NT2/D1 (cell line): ENCODE measurements around the gene WNT6.

Experiments
- DNase-seq: peaks from one replicate; pipeline ENCODE4 v3.0.0-alpha.2; 2011; ENCODE audit warnings: low read depth, low spot score
- H3K27me3 ChIP-seq: 2 replicates; pipeline ENCODE4 v1.6.0; 2011; ENCODE audit warnings: mild to moderate bottlenecking; ENCODE audit not compliant: insufficient read length, insufficient read depth
- H3K36me3 ChIP-seq: 2 replicates; pipeline ENCODE4 v1.6.1; 2011; ENCODE audit warnings: mild to moderate bottlenecking, low read length, mixed read lengths; ENCODE audit not compliant: insufficient read depth, insufficient read length
- H3K4me1 ChIP-seq: 2 replicates; pipeline ENCODE4 v1.5.1; 2011; ENCODE audit not compliant: insufficient read depth, insufficient read length
- H3K4me3 ChIP-seq: 2 replicates; pipeline ENCODE4 v1.5.1; 2011; ENCODE audit warnings: low read depth; ENCODE audit not compliant: insufficient read length
- H3K9ac ChIP-seq: 2 replicates; pipeline ENCODE4 v1.6.0; 2011; ENCODE audit warnings: low read depth; ENCODE audit not compliant: insufficient read length
- H3K9me3 ChIP-seq: 2 replicates; pipeline ENCODE4 v1.5.1; 2011; ENCODE audit warnings: mild to moderate bottlenecking, low read length; ENCODE audit not compliant: insufficient read depth
- SUZ12 ChIP-seq: IDR thresholded peaks from 2 replicates; pipeline ENCODE4 v1.6.1; 2011; ENCODE audit not compliant: insufficient read length, insufficient read depth; ENCODE audit errors: extremely low read depth
- YY1 ChIP-seq: IDR thresholded peaks from 2 replicates; pipeline ENCODE4 v1.6.1; 2011; ENCODE audit not compliant: insufficient read length, insufficient read depth
- ZNF274 ChIP-seq: IDR thresholded peaks from 2 replicates; pipeline ENCODE4 v1.6.1; 2011; ENCODE audit warnings: mild to moderate bottlenecking, low read depth, low read length

The WNT6 gene

DNA sequence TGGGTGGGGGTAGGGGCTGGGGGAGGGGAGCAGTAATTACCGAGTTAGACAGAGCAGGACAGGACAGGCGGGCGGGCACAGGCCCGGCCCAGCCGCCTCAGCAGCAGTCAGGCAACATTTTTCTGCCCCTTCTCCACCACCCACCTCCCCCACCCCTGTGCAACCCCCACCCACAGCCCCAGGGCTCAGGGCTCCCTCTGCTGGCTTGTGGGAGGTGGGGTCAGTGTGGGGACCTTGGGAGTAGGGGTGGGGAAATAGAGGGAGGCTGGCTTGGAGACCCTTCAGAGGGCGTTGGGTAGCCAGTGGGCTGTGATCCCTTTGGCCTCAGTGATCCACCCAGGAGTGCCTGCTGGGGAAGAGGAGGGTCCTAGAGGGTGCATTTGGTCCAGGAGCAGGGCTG, 6.4 kb downstream of the WNT6 start:
- Histone ChIP-seq H3K4me3 (no peak overlapping the region), H3K9me3 (no peaks in the 10 kb centered on the region), H3K36me3 (no peaks in the 10 kb centered on the region), H3K9ac (no peak overlapping the region), H3K27me3 (peaks cover 56% of the 10 kb centered on the region), H3K4me1 (peaks cover 9% of the 10 kb centered on the region)
- no peak for DNase-seq
- TF ChIP-seq YY1: no peak
- no peak for TF ChIP-seq SUZ12
- no peak for TF ChIP-seq ZNF274

DNA sequence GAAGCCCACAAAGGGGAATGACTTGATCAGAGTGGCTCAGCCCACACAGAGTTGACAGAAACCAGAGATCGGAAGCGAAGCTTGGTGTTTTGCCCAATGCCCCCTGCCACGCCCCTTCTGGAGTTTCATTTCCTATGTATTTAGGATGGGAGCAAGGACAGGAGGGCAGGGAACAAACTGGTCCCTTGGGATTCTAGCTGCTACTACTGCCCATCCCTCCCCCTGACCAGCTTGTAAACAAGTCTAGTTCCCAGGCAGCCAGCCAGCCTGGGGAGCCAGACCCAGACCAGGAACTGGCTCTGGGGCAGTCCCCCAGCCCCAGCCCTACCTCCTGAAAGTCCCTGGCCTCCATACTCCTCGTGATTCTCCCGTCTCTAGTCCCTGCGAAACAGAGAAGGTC, 8.3 kb downstream of the WNT6 start:
- no peak for TF ChIP-seq YY1
- TF ChIP-seq ZNF274: no peak
- no peak for TF ChIP-seq SUZ12
- Histone ChIP-seq H3K4me3 (no peak overlapping the region), H3K9me3 (no peaks in the 10 kb centered on the region), H3K9ac (no peak overlapping the region), H3K27me3 (peaks cover 57% of the 10 kb centered on the region), H3K4me1 (peaks cover 13% of the 10 kb centered on the region), H3K36me3 (no peaks in the 10 kb centered on the region)
- DNase-seq: no peak

DNA sequence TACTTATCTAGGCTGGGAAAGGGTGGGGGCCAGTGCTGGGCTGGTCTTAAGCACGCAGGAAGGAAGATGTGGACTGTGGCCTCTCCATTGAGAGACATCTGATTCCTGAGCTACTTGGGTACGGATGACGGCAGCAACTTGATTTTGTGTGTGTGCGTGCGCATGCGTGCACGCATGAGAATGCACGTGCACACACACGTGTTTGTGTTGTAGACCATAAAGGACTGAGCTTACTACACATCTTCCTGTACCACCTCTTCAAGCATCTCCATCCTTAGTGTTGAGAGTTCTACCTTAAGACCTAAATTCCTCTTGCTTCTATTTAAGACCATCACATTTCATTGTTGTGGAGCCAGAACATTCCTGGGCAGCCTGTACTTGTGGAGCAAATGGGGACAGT, 9.5 kb downstream of the WNT6 start:
- Histone ChIP-seq H3K9me3 (no peaks in the 10 kb centered on the region), H3K36me3 (no peaks in the 10 kb centered on the region), H3K4me1 (peaks cover 21% of the 10 kb centered on the region), H3K4me3 (no peak overlapping the region), H3K27me3 (peaks cover 58% of the 10 kb centered on the region), H3K9ac (no peak overlapping the region)
- DNase-seq: no peak
- TF ChIP-seq SUZ12 (no peak), YY1 (no peak), ZNF274 (no peak)

DNA sequence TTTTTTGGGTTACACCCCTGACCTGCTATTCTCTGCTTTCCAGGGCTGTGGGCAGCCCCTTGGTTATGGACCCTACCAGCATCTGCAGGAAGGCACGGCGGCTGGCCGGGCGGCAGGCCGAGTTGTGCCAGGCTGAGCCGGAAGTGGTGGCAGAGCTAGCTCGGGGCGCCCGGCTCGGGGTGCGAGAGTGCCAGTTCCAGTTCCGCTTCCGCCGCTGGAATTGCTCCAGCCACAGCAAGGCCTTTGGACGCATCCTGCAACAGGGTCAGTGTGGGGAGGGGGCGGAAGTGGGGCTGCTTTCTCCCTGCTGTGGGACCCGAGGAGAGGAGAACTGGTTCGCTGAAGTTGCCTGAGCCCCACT, 11.4 kb downstream of the WNT6 start:
- Histone ChIP-seq H3K9ac (no peak overlapping the region), H3K36me3 (no peaks in the 10 kb centered on the region), H3K27me3 (peaks cover 76% of the 10 kb centered on the region), H3K4me3 (no peak overlapping the region), H3K9me3 (no peaks in the 10 kb centered on the region), H3K4me1 (peaks cover 17% of the 10 kb centered on the region)
- TF ChIP-seq ZNF274 (no peak), YY1 (no peak), SUZ12 (no peak)
- DNase-seq: no peak

DNA sequence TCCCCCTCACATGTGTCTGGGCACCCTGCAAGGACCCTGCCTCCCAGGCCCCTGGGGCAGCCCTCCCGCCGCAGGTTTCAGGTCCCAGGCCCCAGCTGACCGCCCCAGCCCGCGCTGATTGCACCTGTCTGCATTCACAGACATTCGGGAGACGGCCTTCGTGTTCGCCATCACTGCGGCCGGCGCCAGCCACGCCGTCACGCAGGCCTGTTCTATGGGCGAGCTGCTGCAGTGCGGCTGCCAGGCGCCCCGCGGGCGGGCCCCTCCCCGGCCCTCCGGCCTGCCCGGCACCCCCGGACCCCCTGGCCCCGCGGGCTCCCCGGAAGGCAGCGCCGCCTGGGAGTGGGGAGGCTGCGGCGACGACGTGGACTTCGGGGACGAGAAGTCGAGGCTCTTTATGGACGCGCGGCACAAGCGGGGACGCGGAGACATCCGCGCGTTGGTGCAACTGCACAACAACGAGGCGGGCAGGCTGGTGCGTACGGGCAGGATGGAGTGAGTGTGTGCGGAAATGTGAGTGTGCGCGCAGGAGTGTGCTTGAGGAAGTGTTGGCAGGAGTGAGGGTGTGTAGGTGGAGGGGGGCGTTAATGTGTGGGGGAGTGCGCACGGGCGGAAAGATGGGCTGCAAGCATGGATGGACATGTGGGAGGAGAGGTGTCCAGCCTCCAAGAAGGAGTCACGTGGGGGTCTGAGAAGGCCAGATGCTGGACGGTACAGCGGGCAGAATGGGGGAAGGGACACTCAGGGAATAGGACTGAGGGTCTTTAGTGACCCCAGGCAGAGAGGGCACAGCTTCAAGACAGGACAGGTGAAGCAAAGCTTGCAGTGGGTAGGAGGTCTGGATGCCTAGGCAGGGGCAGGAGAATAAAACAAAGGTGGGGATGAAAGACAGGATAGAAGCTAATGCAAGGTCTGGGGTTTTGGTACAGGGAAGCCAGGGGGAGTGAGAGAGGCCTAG, 12.0 kb downstream of the WNT6 start:
- Histone ChIP-seq H3K9ac (no peak overlapping the region), H3K9me3 (no peaks in the 10 kb centered on the region), H3K36me3 (no peaks in the 10 kb centered on the region), H3K4me1 (peaks cover 17% of the 10 kb centered on the region), H3K4me3 (no peak overlapping the region), H3K27me3 (peaks cover 82% of the 10 kb centered on the region)
- DNase-seq: no peak
- no peak for TF ChIP-seq YY1
- TF ChIP-seq ZNF274: no peak
- TF ChIP-seq SUZ12: no peak

DNA sequence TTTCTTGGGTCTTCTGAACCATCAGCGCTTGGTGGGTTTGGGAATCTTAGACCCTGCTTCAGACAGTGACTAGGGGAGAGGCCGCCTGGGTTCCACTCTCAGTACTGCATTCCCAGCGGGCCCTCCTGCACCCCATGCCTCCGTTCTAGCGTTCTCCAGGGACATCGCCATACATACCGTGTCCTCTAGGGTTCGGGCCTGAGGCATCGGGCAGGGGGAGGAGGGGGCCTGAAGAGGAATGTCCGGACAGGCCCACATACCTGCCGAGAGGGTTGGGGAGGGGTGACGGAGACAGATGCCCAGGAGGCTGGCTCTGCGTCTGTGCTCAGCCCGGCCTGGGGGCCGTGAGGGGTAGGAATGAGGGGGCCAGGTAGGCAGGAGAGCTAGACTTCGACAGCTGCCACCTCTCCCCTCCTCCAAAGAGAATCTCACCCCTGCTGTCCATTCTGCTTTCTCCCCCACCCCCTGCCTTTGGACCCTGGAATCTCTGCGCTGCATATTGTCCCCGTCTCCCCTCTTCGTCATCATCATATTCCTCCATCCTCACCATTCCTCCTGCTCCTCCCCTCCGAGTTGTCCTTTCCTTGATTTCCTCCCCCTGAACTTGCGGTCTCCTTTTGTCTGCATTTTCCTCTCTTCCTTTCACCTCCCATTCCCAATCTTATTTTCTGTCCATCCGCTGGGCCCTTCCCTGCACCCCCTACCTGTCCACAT, 13.2 kb downstream of the WNT6 start:
- DNase-seq: no peak
- no peak for TF ChIP-seq SUZ12
- no peak for TF ChIP-seq ZNF274
- no peak for TF ChIP-seq YY1
- Histone ChIP-seq H3K4me3 (peak overlapping the region; percentile 33), H3K36me3 (no peaks in the 10 kb centered on the region), H3K4me1 (peaks cover 27% of the 10 kb centered on the region), H3K9ac (peak overlapping the region; percentile 68), H3K27me3 (peaks cover 89% of the 10 kb centered on the region), H3K9me3 (no peaks in the 10 kb centered on the region)
